GM21360 (cell line): ENCODE data around the gene HTR3E.
"Not testable (repeated sequence)": the region's sequence is repeated elsewhere in the genome, so short reads cannot be mapped to it uniquely, and the experiment has no call there.

Experiments
- ATAC-seq: cut with Tn5 transposase; IDR thresholded peaks from one replicate; pipeline ENCODE4 v1.9.1; 2021; ENCODE audit warnings: mild to moderate bottlenecking, moderate library complexity; ENCODE audit not compliant: unreplicated experiment

The HTR3E gene

GRCh38 chr3:184099806-184100686 is 3.2 kb downstream of the HTR3E start:
- ATAC-seq = no peak

- ATAC-seq = no peak
Measured at GRCh38 chr3:184110316-184110725, 13.5 kb downstream of the HTR3E start.

GRCh38 chr3:184116017-184116416 is 19.2 kb downstream of the HTR3E start:
- ATAC-seq = no peak

GRCh38 chr3:184117636-184118035 is 20.8 kb downstream of the HTR3E start:
- ATAC-seq = no peak

GRCh38 chr3:184121031-184121430 is 24.2 kb downstream of the HTR3E start:
- ATAC-seq = not testable (repeated sequence)

GRCh38 chr3:184126006-184126405 is 29.1 kb downstream of the HTR3E start:
- ATAC-seq = no peak

- ATAC-seq = no peak
Measured at GRCh38 chr3:184129012-184129411, 32.1 kb downstream of the HTR3E start.

- ATAC-seq = no peak
Measured at GRCh38 chr3:184132945-184133344, 36.1 kb downstream of the HTR3E start.

- no peak for ATAC-seq
Measured at GRCh38 chr3:184133840-184134745, 37.2 kb downstream of the HTR3E start.

GRCh38 chr3:184134746-184135148 is 37.9 kb downstream of the HTR3E start:
- ATAC-seq = no peak

- ATAC-seq = peak; percentile 84
Measured at GRCh38 chr3:184135149-184135910, 38.5 kb downstream of the HTR3E start, which contains the start of gene EIF2B5. Gene EIF2B5, plus strand, starts transcription at chr3:184135358. Its CDS starts 28 bp downstream, at chr3:184135386.

- ATAC-seq = no peak
Measured at GRCh38 chr3:184135911-184136260, 39.0 kb downstream of the HTR3E start.

- no peak for ATAC-seq
Measured at GRCh38 chr3:184140436-184140835, 43.6 kb downstream of the HTR3E start.

- no peak for ATAC-seq
Measured at GRCh38 chr3:184142199-184142598, 45.3 kb downstream of the HTR3E start.

GRCh38 chr3:184143327-184143726 is 46.5 kb downstream of the HTR3E start:
- no peak for ATAC-seq

- ATAC-seq = no peak
Measured at GRCh38 chr3:184144505-184144904, 47.6 kb downstream of the HTR3E start.

- ATAC-seq = no peak
Measured at GRCh38 chr3:184145111-184145524, 48.3 kb downstream of the HTR3E start.

- ATAC-seq = no peak
Measured at GRCh38 chr3:184145751-184146270, 48.9 kb downstream of the HTR3E start.

- no peak for ATAC-seq
Measured at GRCh38 chr3:184148076-184148475, 51.2 kb downstream of the HTR3E start.

- ATAC-seq = no peak
Measured at GRCh38 chr3:184149123-184149522, 52.3 kb downstream of the HTR3E start.

GRCh38 chr3:184149770-184150169 is 52.9 kb downstream of the HTR3E start:
- ATAC-seq = not testable (repeated sequence)
